GM18508 (cell line): Measurements from ENCODE around the gene DDR2.

Experiments used
- ATAC-seq: cut with Tn5 transposase; IDR thresholded peaks from one replicate; pipeline ENCODE4 v1.9.1; 2021; ENCODE audit warnings: moderate number of reproducible peaks; ENCODE audit not compliant: insufficient read depth, unreplicated experiment

Gene DDR2

DNA sequence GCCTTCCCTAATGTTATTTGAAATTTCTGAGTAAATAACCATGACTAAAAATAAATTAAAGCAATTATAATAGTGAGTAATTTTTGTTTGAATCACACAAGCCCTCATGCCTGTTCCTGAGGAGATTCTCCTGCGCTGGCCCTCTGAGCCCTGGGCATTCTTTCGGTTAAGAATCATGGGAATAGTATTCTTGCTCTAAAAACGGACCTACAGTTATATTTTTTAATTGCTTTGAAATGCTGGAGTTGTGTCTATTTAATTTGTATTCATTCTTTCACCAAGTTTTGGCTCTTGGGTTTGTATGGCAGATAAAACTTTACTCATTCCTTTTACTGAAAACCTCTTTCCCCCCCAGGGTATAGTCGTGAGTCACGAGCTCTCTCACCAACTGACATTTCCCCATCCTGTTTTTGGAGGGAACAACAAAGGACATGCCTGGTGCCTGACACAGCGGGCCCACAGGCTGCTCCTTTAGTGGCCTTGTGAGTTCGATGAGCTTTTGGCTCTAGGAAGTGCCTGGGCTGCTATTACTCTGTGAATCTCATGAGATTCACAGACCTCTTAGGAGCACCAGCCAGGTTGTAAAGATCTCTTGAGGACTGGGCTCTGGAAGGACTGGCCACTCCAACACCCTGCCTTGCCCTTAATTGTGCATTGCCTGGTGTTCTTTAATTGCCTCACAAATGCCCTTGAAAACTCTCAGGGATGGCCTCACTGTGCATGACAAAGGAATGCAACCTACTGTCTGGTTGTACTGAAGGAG, 58.6 kb downstream of the DDR2 start:
- no peak for ATAC-seq

DNA sequence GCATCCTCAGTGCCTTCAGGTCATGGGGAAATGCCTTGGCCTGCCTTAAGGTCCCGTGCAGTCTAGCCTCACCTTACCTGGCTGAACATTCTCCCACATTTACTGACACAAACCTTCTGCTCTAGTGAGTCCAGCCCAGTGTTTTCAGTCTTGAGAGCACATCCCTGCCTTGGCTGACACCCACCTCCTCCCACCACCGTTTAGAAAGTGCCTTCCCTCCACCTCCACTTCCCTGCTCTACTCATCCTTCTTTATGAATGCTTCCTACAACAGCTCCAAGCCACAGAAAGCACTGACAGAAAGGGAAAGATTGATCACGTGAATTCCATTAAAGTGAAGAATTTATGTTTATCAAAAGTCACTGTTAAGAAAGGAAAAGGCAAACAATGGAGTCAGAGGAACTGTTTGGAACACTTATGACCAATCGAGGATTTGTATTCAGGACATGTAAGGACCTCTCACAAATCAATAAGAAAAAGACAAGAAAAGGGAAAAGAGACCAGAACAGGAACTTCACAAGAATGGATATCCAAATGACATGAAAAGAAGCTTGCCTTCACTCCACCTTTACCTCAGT, 59.8 kb downstream of the DDR2 start:
- ATAC-seq, result no peak

DNA sequence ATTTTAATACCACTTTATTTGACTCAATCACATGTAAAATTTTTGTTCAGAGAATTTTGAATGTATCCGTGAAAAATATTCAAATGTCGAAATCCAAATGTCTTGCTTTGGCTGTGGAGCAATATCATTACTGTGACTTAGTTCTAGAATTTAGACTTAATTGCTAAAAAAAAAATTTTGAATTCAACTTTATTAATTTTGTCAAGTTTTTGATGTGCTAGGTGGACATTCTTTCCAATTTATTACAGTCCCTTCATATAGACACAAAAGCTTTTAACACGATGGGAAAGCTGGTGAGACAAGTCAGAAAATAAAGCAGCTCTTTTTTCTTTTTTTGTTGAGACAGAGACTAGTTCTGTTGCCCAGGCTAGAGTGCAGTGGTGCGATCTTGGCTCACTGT, 62.6 kb downstream of the DDR2 start:
- ATAC-seq, result no peak

DNA sequence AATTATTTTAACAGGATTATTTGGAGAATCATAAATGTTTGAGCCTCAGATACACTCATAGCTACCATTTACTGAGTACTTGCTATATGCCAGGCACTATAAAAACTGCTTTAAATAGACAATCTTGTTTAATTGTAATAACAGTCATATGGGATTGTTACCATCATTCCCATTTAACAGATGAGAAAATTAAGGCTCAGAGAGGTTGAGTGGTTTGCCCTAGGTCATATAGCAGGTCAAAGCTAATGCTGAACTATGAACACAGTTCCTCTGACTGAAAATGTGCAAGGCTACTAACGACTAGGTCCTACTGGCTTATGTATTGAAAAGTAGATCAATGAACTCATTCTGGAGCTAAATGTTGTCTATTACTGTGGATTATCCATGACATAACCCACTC, 63.4 kb downstream of the DDR2 start:
- ATAC-seq, result no peak

DNA sequence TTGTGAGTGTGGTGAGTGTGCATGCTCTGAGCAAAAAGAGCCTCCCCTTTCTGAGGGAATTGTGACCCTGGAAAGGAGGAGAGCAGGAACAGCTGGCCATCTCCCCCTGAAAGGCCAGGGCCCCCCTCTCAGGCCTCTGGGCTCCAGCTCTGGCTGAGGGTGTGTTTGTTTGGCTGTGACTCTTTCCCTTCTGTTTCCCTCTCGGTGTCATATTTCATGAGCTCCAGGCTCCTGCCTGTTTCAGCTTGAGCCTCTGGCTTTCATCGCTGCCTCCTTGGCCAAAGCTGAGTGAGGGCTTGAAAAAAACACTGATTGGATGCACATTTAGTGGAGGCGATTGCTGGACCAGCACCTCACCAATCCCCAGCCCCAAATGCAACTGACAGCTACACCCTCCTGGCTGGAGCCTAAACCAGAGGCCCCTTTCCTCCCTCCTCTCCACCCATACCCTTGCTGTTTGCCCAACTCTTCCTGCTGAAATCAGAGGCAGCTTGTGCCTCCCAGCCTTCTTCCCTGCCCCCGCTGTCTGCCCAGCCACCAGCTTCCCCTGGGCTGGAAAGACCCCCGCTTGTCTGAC, 64.1 kb downstream of the DDR2 start:
- ATAC-seq, result no peak

DNA sequence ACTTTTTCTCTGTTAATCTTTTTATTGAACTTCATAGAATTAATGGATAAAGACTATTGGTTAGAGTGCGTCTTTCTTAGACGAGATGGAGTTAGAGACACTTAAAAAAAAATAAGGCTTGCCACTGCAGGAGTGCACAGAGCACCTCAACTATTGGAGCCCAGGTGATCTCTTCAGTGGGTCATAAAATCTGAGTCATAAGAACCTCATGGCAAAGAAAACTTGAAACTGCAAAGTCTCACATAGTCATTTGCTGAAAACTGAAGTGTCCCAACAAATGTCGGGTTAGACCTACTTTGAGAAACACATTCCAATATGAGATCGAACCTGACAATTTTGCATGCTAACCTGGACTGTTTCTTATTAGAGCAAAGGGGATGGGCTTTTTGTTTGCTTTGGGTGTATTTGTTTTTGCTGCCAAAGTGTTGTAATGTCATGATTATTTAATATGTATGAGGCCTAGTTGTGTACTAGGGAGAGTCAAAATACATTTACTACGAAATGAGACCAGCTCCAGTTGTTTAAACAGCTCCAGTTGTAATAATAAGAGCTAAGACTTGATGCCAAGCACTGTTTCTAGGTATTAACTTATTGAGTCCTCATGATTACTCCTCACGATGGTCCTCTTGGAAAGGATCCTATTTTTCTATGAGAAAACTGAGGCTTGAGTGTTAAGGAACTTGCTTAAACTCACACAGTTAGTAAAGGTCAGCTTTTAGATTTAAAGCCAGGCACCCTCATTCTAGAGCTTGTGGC, 65.1 kb downstream of the DDR2 start:
- ATAC-seq, result no peak

DNA sequence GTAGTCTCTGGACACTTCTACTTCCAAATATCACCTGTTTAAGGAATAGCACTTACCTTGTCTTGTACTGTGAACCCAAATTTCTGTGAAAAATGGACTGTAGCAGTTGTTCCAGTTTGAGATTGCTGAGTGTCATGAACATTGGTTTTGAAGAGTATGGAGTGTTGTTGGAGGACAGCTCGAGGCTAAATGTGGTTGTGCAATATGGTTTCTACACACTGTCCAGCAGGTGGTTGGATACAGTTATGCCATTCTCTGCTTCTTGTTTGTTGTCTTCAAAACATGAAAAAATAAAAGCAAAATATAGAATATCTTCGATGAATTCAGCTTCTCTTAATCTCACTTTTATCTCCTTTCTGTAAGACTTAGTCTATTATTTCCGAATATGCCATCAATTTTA, 67.1 kb downstream of the DDR2 start:
- ATAC-seq, result no peak

DNA sequence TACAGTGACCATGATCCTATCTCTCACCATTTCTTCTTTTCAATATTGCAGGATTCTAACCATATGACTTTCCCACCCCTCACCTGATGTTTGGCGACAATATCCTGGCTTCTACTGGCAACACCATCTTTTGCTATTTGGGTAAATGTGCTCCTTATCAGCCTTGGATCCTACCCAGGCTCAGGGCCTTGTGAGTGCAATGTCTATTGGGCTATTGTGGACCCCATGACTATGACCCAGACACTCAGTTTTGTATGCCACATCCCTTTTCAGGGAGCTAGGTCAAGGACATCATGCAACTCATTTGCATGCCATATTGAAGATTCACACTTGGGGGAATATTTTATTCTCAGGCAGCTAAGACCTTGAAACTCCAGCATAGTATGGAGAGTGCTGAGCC, 67.9 kb downstream of the DDR2 start:
- no peak for ATAC-seq

DNA sequence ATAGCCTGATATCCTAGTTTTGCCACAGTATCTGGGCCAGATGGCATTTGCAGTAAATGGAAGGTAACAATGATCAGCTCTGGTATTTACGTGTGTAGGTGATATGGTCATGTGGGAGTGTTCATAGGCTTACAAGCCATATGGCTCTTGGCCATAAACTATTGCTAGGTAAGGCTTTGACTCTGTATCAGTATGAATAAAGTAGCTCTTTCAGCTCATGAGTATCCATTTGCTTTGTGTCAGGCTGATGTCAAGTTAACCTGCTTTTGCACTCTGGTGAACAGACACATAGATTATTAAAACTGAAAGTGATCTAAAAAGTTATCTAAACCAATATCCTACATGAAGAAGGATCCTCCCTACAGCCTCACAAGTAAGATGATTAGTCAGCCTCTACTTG, 69.0 kb downstream of the DDR2 start:
- ATAC-seq, result no peak

DNA sequence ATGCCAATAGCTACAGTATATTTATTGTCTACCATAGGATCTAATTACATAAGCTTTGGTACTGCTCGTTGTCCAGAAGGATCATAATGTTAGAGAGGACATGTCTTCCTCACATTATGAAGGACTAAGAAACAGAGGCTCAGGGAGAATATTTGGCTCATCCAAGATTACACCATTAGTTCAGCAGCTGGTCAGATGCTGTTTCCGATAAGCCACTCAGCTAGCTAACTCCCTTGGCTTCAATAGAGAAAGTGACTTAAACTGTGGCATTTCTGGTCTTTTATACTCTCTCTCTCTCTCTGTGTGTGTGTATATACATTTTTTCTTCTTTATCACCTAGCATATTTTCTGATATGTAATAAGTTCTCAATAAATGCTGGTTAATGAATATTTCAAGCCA, 70.4 kb downstream of the DDR2 start:
- ATAC-seq, result no peak

DNA sequence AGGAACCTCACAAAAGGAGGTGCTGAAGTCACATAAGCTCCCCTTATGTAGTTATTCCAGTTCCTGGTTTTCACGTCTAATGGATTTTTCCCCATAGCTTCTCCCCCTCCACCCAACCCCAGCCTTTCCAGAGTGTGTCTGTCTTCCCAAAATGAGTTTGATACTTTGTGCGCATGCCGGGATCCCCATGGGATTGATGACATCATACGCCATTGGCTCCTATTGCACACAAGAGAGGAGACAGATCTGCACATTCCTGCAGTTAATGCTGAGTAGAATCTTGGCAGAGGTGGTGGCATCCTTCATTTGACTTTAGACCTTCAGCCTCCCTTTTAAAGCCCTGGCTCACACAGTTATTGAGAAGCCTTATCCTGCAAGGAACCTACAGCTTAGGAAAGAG, 71.4 kb downstream of the DDR2 start:
- no peak for ATAC-seq

DNA sequence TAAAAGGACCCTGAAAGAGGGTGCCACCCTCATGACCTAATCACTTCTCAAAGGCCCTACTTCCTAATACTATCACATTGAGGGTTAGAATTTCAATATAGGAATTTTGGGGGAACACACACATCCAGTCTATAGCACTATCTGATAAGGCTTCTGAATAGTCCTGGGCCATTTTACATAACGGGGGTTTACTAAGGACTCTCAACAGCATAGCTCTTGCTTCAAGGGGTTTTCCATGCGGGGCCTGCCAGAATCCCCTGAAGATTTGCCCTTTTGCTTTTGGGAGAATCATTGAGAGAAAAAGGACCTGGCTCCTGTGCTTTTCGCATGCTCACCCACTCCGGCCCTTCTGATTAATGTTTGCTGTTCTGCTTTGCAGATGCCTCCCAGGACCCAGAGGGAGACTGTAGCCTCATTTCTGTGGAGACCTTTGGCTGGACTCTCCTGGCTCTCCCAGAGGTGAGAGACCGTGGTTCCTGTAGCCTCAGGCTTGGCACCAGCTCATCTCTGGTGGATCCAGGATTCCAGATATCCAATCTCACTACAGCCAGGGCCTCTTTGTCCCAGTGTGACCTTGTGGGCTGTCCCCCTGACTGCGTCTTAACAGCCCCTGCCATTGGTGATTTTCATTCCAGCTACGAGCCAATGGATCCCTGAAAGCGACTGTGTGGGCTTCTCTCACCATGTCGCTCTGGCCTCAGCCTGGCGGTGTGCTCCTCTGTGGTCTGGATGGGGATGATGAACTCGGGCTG, 72.6 kb downstream of the DDR2 start:
- ATAC-seq, result no peak

DNA sequence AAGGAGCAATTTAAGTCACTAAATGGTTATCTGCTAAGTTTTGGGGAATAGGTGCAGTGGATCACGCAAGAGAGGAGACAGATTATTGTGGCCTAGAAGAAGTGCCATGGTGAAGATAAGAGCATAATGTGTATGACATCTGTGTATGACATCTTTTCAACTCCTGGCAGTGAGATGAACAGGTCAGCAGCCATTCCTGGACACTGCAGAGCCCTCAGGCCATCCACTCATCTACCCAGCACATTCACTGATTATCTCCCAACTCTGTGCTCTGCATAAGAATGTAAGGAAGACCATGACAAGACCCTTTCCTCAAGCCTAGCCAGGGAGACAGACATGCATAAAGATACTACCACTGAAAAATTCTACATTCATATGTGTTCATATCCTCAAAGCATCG, 73.7 kb downstream of the DDR2 start:
- no peak for ATAC-seq

DNA sequence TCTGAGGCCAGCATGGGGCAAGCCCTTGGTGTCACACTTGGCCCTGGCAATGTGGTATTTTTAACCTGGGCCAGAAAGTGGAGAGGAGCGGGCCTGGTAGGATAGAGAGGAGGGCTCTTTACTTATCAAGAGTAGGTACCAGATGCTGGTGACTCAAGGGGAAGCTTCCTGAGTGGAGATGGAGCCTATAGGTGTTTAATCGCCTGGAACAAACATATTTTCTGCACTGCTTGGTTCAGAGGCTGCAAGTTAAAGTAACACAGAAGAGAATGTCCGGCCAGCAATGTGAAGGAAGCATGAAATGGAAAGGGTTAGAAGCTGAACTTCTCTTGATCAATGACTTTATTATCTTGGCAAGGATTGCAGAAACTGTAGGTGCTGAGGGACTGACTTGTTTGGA, 74.3 kb downstream of the DDR2 start:
- ATAC-seq, result no peak

DNA sequence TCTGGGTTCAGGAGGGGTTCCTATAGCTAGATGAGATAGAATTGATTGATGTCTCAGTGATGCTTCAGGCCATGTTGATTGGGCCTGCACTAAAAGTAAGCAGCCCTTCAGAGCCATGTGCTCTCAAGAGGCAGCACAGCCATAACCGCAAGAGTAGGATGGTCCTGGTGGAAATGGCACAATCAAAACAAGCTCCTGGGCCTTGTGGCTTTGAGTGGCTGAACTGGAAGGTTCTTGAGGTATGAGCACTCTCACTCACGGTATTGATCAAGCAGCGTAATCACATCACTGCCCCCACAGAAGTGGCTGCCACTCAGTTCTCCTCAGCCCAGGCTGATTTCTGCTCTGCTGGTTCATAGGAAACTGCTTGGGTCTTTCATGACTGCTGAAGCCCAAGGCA, 76.0 kb downstream of the DDR2 start:
- ATAC-seq, result no peak

DNA sequence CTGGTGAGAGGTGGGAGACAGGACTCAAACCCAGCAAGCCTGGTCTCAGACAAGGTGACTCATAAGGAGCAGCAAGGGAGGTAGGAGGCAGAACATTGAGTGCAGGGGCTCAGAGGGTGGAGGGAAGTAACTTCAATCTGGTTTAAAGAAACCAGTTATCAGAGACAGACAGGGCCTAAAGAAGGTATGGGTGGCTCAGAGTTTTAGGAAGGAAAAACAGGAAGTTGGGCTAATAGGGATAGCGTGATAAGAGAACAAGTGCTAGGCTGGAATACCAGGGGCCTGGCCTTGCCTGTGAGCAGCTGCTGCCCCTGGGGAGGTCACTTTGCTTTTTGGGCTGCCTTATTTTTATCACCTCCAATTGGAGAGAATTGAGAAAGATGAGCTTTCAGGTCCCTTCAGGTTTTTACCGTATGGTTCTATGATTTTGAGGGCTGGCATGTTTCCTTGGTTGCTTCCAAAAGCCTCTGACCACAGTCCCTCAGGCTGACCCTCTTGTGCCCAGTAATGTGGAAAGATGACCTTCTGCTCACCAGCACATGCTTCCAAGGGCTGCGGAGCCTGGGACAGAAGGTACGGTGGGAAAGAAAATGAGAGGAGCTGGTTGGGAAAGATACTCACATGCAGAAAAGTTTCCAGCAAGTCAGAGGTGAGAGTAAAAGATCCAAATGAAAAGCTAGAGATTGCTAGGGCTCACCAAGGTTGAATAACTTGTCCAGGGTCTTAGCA, 77.0 kb downstream of the DDR2 start:
- no peak for ATAC-seq

DNA sequence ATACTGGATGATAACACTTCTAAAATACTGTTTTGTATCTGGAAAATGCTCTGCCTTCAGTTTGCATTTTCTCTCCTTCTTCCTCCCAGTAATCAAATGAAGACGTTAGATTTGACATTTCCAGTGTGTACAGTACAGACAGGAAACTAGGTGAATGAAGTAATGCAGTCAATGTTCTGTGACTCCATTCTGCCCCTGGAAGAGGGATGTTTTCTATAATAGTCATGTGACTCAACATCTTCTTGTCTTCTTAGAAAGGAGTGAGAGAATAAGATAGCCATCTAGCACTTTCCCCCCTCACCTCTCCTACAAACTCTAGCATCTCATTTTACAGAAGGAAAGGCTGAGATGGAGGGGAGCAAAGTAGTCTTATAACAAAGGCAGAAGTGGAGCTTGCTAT, 77.6 kb downstream of the DDR2 start:
- ATAC-seq, result no peak

DNA sequence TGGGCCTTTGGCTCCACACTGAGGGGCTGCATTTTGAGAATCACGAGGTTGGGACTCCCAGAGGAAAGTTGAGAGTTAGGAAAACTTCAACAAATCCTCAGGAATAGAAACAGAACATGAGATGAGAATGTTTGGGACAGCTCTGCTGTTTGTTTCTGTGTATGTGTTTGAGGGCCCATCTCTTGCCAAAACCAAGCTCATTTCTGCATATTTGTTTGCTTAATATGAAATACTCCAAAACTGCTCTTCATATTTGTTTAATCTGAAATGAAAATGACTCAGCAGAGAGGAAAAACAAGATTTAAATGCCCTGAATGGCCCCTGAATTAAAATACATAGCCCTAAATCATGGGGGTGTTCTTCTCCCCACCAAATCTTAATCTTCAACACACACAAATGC, 78.1 kb downstream of the DDR2 start:
- no peak for ATAC-seq

DNA sequence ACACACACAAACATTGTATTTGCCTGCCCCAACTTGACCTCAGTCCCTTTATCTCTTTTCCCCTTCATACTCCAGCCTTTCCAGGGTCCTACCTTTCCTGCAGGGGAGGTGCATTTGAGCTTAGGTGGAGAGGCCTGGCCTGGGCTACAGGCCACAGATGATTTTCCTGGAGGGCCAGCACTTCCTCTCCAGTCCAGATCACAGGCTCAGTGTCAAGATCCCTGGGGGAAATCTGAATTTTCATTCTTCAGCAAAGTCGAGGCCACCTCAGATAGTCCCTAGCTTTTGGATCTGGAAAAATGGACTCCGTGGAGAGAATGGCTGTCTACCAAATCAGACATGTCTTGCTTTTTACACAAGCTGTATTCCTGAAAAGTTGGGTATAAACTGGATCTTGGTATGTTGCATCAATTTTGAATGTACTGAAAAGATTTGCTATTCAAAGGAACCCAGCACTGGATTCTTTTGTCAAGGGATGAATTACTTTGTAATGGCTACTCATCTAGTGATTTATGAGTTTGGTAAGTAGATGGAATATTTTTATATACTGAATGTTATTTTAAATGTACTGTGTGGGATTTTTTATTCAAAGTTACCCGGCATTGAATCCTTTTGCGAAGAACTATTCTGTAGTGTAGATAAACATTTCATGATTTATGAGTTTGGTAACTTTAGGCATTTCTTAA, 78.7 kb downstream of the DDR2 start:
- no peak for ATAC-seq
